ENCODE results near the gene NAAA.
A peak's percentile ranks its signal among the peaks of the same experiment; 100 is the strongest.
"Not testable (repeated sequence)": the region's sequence is repeated elsewhere in the genome, so short reads cannot be mapped to it uniquely, and the experiment has no call there.

NAAA gene

DNA sequence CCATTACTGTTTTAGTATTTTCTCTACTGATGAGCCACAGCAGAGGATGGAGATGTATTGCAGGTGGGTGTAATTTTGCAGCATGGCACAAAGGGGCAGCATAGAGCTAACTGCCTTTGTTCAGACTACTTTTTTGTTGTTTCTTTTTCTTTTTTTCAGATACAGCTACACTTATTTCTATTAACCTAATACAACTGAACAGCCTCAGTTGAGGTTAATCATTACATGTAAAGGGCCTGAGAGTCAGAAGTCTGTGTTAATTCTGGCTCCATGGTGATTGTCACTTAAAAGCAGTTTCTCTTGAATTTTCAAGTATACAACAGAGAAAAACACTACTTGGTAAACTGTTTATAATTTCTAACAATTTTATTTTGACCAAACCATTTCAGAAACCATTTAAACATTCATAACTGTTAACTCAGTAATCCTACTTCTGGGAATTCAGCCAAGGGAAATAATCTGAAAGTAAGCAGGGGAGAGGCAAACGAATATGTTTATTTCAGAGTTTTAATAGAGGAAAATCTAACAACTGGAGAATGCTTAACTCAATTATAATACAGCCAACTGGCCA, 24.6 kb downstream of the NAAA start:
- DNase-seq: peak; percentile 17

- no peak for DNase-seq
Observed at GRCh38 chr4:75912968-75913367, 27.8 kb downstream of the NAAA start.

DNA sequence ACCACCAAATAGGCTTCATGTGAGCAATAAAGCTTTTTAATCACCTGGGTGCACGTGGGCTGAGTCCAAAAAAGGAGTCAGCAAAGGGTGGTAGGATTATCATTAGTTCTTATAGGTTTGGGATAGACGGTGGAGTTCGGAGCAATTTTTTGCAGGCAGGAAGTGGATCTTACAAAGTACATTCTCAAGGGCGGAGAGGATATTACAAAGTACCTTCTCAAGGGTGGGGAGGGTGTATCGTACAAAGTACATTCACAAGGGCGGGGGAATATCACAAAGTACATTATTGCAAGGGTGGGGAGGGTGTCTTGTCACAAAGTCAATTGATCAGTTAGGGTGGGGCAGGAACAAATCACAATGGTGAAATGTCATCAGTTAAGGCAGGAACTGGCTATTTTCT, 30.0 kb downstream of the NAAA start:
- not testable (repeated sequence) for DNase-seq

GRCh38 chr4:75909405-75909804, 31.4 kb downstream of the NAAA start:
- DNase-seq: no peak

DNA sequence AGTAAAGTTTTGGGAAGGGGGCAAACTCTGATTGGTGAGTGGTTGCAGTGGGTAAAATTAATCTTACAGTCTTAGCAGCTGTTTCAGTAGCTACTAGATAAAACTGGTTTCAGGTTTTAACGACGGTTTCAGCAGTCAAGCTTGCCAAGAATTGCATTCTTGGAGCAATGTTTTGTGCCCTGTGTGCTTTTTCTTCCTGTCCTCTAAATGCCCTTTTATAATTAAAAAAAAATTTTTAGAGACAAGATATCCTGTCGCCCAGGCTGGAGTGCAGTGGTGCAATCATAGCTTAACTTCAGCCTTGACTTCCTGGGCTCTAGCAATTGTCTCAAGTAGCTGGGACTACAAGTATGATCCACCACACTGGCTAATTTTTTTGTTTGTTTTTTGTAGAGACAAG, 32.3 kb downstream of the NAAA start:
- no peak for DNase-seq

GRCh38 chr4:75907966-75908365, 32.8 kb downstream of the NAAA start:
- no peak for DNase-seq

DNA sequence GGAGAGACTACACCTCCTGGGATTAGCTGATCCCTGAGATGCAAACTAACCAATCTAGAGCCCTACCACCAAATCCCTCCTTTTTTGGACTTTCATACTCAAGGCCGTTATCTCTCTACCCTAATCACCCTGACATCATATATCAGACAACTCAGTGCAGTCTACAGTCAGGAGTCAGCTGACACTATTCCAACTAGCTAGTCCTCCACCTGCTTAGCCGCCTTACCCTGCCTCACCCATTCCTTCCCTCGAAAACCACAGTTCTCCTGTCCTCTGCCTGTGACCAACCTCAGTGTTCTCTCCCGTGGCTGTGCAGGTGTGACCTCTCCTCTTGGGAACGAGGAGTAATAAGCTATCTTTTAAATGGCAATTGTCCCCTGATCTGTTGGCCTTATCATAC, 36.7 kb downstream of the NAAA start:
- DNase-seq: no peak

- no peak for DNase-seq
Observed at GRCh38 chr4:75902352-75902751, 38.5 kb downstream of the NAAA start, which contains the start of gene PPEF2. TSS of gene PPEF2 (minus strand) at chr4:75902452. CDS start at chr4:75896325, 6,127 bp downstream.

DNA sequence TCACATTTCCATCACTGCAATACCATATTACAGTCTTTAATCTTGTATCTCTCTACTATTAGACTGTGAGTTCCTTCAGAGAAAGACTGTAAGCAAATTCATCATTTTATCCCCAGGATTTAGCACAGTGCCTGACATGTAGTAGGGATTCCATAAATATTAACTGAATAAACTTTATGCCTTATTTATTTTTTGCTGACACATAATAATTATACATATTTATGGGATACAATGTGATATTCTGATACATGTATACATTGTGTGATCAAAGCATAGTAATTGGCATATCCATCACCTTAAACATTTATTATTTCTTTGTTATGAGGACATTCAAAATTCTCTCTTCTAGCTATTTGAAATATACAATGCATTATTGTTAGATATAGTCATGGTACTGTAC, 42.3 kb downstream of the NAAA start:
- no peak for DNase-seq

GRCh38 chr4:75895744-75896314, 45.0 kb downstream of the NAAA start:
- DNase-seq: no peak

DNA sequence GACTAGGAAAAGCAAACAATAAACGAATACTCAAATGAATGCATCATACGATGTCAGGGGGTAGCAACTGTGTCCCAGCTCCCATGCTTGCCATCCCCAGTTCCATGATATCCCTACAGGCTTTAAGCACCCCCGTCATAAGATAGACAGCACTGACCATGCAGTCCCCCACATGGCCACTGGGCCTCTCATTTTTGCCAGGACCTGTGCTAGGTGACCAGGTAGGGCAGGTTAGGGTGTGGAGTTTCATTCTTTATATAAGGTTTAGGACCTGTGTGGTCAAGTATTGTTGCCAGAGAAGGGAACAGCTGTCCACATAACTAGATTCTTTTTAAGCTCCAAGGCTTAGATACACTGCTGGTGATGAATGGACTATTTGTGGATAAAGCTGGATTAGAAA, 48.3 kb downstream of the NAAA start:
- DNase-seq: no peak

- no peak for DNase-seq
Observed at GRCh38 chr4:75891611-75892010, 49.2 kb downstream of the NAAA start.

DNA sequence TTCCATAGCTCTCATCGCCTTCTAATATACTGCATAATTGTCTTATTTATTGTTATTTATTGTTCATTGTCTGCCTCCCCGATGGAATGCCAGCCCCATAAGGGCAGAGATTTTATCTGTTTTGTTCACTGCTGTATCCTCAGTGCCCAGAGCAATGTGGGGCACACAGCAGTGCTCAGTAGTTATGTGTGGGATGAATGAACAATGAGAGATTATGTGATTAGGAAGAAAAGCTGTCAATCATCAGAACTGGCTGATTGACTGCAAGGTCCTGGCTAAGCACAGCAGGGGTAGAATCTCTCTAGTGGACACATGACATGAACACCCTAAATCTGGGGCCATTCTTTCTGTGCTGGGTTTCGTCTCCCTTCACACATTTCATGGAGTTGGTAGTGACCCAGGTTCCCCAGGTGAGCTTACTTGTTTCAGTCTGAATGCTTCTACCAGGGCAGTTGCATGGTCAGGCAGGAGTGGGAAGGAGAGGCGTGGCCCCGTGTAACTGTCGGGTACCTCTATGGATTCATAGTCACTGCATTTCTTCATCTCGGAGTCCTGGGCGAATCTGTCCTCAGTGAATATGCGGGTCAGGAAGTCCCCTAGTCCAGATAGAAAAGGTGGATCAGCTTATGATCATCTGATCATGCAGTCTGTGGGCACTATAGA, 51.1 kb downstream of the NAAA start:
- no peak for DNase-seq

GRCh38 chr4:75886104-75886503, 54.7 kb downstream of the NAAA start:
- DNase-seq: no peak

GRCh38 chr4:75881476-75881875, 59.3 kb downstream of the NAAA start:
- no peak for DNase-seq

GRCh38 chr4:75880278-75880677, 60.5 kb downstream of the NAAA start:
- no peak for DNase-seq

- no peak for DNase-seq
Observed at GRCh38 chr4:75878246-75878756, 62.5 kb downstream of the NAAA start.

GRCh38 chr4:75876218-75876617, 64.6 kb downstream of the NAAA start:
- no peak for DNase-seq

- no peak for DNase-seq
Observed at GRCh38 chr4:75869100-75869499, 71.7 kb downstream of the NAAA start.

- no peak for DNase-seq
Observed at GRCh38 chr4:75867130-75867529, 73.7 kb downstream of the NAAA start.

Measured in NCI-H446 treated with DMSO at 0.1 percent for 48 hours (cell line).